ENCODE results near the gene DIP2C.

GRCh38 chr10:555281-555680, 134.2 kb downstream of the DIP2C start:
- no peak for TF ChIP-seq CTCF (IDR thresholded peaks at IDR 0.05)
- no peak for TF ChIP-seq POLR2A (IDR thresholded peaks at IDR 0.05)
